ENCODE data around the gene BLACAT1. TPM values are rescaled to one million over a fixed set of nuclear protein-coding genes. Genes with fewer than 3 reads are reported as not detected.
A peak's percentile ranks its signal among the peaks of the same experiment; 100 is the strongest.

BLACAT1 gene
- total and polyA plus RNA-seq, 2 of the 13 experiments (the other 11 are each of a cell fraction or from before 2014, with no cell fraction given): 1.2 to 2.8 TPM

- TF ChIP-seq DMTF1 (CRISPR knock-in tag; IDR thresholded peaks at IDR 0.05): no peak
- TF ChIP-seq ZNF597 (CRISPR knock-in tag; IDR thresholded peaks at IDR 0.05): no peak
- TF ChIP-seq ZNF552 (CRISPR knock-in tag; IDR thresholded peaks at IDR 0.05; ENCODE audit: borderline replicate concordance): no peak
- TF ChIP-seq ZKSCAN1 (IDR thresholded peaks at IDR 0.05; ENCODE audit: low read length): no peak
- TF ChIP-seq MXD3 (CRISPR knock-in tag; IDR thresholded peaks at IDR 0.05): no peak
- TF ChIP-seq NCOR1 (IDR thresholded peaks at IDR 0.05; ENCODE audit: borderline replicate concordance, low read length): peak; percentile 80; the same call in 1 of the 2 replicates
- 0 out of 2 replicates have a peak, but pooled peaks have one; percentile 31 for TF ChIP-seq ZNF362 (CRISPR knock-in tag; IDR thresholded peaks at IDR 0.05; ENCODE audit: borderline replicate concordance)
- no peak for TF ChIP-seq ZNF296 (CRISPR knock-in tag; conservative IDR thresholded peaks at IDR 0.05)
- TF ChIP-seq THRA (CRISPR knock-in tag; IDR thresholded peaks at IDR 0.05; ENCODE audit: borderline replicate concordance): peak; percentile 96
- TF ChIP-seq SIX4 (CRISPR knock-in tag; IDR thresholded peaks at IDR 0.05): peak; percentile 84; the same call in 1 of the 2 replicates
- no peak; the same call in 1 of the 2 replicates for TF ChIP-seq ZNF614 (CRISPR knock-in tag; IDR thresholded peaks at IDR 0.05; ENCODE audit: borderline replicate concordance)
- TF ChIP-seq PAX8 (CRISPR knock-in tag; IDR thresholded peaks at IDR 0.05; ENCODE audit: borderline replicate concordance): no peak
- no peak for TF ChIP-seq SCMH1 (CRISPR knock-in tag; IDR thresholded peaks at IDR 0.05; ENCODE audit: borderline replicate concordance)
- no peak for TF ChIP-seq ZNF766 (CRISPR knock-in tag; IDR thresholded peaks at IDR 0.05; ENCODE audit: borderline replicate concordance)
- no peak for TF ChIP-seq ZNF335 (CRISPR knock-in tag; IDR thresholded peaks at IDR 0.05)
- peak; percentile 36 for TF ChIP-seq PHF5A (CRISPR knock-in tag; IDR thresholded peaks at IDR 0.05; ENCODE audit: low read depth, unreplicated experiment)
- TF ChIP-seq DNMT1 (CRISPR knock-in tag; IDR thresholded peaks at IDR 0.05): no peak
- TF ChIP-seq ZNF367 (CRISPR knock-in tag; IDR thresholded peaks at IDR 0.05; ENCODE audit: borderline replicate concordance): no peak
- no peak for TF ChIP-seq RBAK (CRISPR knock-in tag; IDR thresholded peaks at IDR 0.05)
- no peak for TF ChIP-seq ZNF234 (CRISPR knock-in tag; conservative IDR thresholded peaks at IDR 0.05)
- no peak for TF ChIP-seq ZNF34 (CRISPR knock-in tag; IDR thresholded peaks at IDR 0.05; ENCODE audit: borderline replicate concordance)
- no peak for TF ChIP-seq PAWR (CRISPR knock-in tag; IDR thresholded peaks at IDR 0.05; ENCODE audit: borderline replicate concordance)
- no peak; the same call in 1 of the 2 replicates for TF ChIP-seq ZNF501 (CRISPR knock-in tag; IDR thresholded peaks at IDR 0.05)
- TF ChIP-seq TAF15 (IDR thresholded peaks at IDR 0.05; ENCODE audit: low read depth, low read length, poor library complexity, severe bottlenecking): no peak
- TF ChIP-seq SRY (CRISPR knock-in tag; IDR thresholded peaks at IDR 0.05): no peak
These were observed 36.4 kb upstream of the BLACAT1 start (continued) for GRCh38 chr1:205492201-205492667.

All from HepG2 (cell line).